ENCODE results near the gene PARVB. TPM values are rescaled to one million over a fixed set of nuclear protein-coding genes. Genes with fewer than 3 reads are reported as not detected.

Gene PARVB
- total and polyA plus RNA-seq, 10 of the 15 experiments (the other 5 are each of a cell fraction or from before 2014, with no cell fraction given), result 5.2 to 264 (median 76.0) TPM

GRCh38 chr22:44103735-44104480 lies 79.8 kb downstream of the PARVB start:
- no peak overlapping the region for H2AFZ ChIP-seq (ENCODE audit: control insufficient read depth, low read depth, low read length)
- no peaks in the 10 kb centered on the region for H3K9me3 ChIP-seq (replicated peaks; ENCODE audit: control insufficient read depth, insufficient read depth, low read length)
- ChIA-PET RAD21 (ENCODE audit: unreplicated experiment) (no interaction called here), SMC1A (ENCODE audit: uncharacterized antibody, unreplicated experiment) (no interaction called here), CTCF (interaction anchor here (2.0 kb wide), 1 partner anchor 18 kb away, joined by 8 read pairs; no protein-coding TSS in a partner anchor), POLR2A (no interaction called here)
- ATAC-seq (no peak), FAIRE-seq (no peak), DNase-seq (ENCODE audit: low read depth, low spot score) (no peak)
- no peak overlapping the region for H3K4me2 ChIP-seq (ENCODE audit: control insufficient read depth, insufficient read depth)
- H3K4me1 ChIP-seq (ENCODE audit: control insufficient read depth, insufficient read depth, low read length), result no peaks in the 10 kb centered on the region
- intact Hi-C loops (cut with micrococcal nuclease; ENCODE audit: unreplicated experiment) (no loop called here), in situ Hi-C loops (cut with MboI) (no loop called here)
- H3K4me3 ChIP-seq, result no peak overlapping the region
- no peaks in the 10 kb centered on the region for H4K20me1 ChIP-seq (ENCODE audit: control insufficient read depth, insufficient read depth)
- WGBS (ENCODE audit: insufficient coverage, insufficient replicate concordance, low lambda C conversion rate, missing lambda C conversion rate), result 80% methylated on average over 13 of the region's 13 CpGs
- TF ChIP-seq IKZF2 (IDR thresholded peaks at IDR 0.05), result no peak
- no peak for TF ChIP-seq STAT3 (IDR thresholded peaks at IDR 0.05; ENCODE audit: low read depth, low read length)
- no peak for TF ChIP-seq NFYA (IDR thresholded peaks at IDR 0.05; ENCODE audit: borderline replicate concordance, low read depth, low read length)
- TF ChIP-seq MEF2A (IDR thresholded peaks at IDR 0.05; ENCODE audit: insufficient read depth, low read depth, low read length), result no peak
- TF ChIP-seq BACH1 (IDR thresholded peaks at IDR 0.05; ENCODE audit: borderline replicate concordance), result no peak
- no peak for TF ChIP-seq PAX8 (IDR thresholded peaks at IDR 0.05)
- no peak for TF ChIP-seq MEF2B (IDR thresholded peaks at IDR 0.05; ENCODE audit: partially characterized antibody, poor library complexity, severe bottlenecking)
- no peak for TF ChIP-seq BRCA1 (IDR thresholded peaks at IDR 0.05; ENCODE audit: low read depth, low read length)
- no peak for TF ChIP-seq SREBF1 (IDR thresholded peaks at IDR 0.05; ENCODE audit: low read length)
- no peak for TF ChIP-seq NR2F1 (conservative IDR thresholded peaks at IDR 0.05)
- TF ChIP-seq CREM (IDR thresholded peaks at IDR 0.05; ENCODE audit: low read depth), result no peak
- no peak for TF ChIP-seq ZBTB11 (CRISPR knock-in tag; IDR thresholded peaks at IDR 0.05)
- TF ChIP-seq RAD21 (IDR thresholded peaks at IDR 0.05; ENCODE audit: insufficient read depth, low read depth, low read length), result no peak
- BruUV-seq (replicated peaks), result no TSS peak
- H3K27me3 ChIP-seq (replicated peaks in 1 of 2; ENCODE audit: control insufficient read depth in 2 of 2, insufficient read depth in 2 of 2, low read length in 1 of 2), result no peaks in the 10 kb centered on the region
- no peak overlapping the region for H3K9ac ChIP-seq (ENCODE audit: control insufficient read depth, insufficient read depth, low read length)
- H3K27ac ChIP-seq (ENCODE audit: control insufficient read depth, insufficient read depth), result no peak overlapping the region
- no peaks in the 10 kb centered on the region for H3K79me2 ChIP-seq (ENCODE audit: control insufficient read depth, insufficient read depth, low read length)
- peaks cover 4 to 6% of the 10 kb centered on the region in 2 experiments for H3K36me3 ChIP-seq (ENCODE audit: control insufficient read depth in 2 of 2, insufficient read depth in 2 of 2, low read length in 1 of 2)

Data from GM12878 (cell line).